Muscle of back (tissue), 11 donors: Measurements from ENCODE around the gene ZDHHC18. TPM values are rescaled to one million over a fixed set of nuclear protein-coding genes. Genes with fewer than 3 reads are reported as not detected.
"Not testable (repeated sequence)": the region's sequence is repeated elsewhere in the genome, so short reads cannot be mapped to it uniquely, and the experiment has no call there.

Experiments
- DNase-seq, 3 donors: peaks; one replicate each; pipeline versions ENCODE4 v3.0.0 to v3.0.0-alpha.2; 2013
- polyA plus RNA-seq, 10 donors: library from polyadenylated mRNA; unstranded; fragments of 120-200 nt; gene quantifications; one replicate each; pipeline ENCODE4 v1.2.1, GENCODE V29; 2013; ENCODE audit not compliant: insufficient read length in 10 of 10

Gene ZDHHC18
- polyA plus RNA-seq, 10 donors, result 14.5 to 19.7 (median 16.7) TPM

DNA sequence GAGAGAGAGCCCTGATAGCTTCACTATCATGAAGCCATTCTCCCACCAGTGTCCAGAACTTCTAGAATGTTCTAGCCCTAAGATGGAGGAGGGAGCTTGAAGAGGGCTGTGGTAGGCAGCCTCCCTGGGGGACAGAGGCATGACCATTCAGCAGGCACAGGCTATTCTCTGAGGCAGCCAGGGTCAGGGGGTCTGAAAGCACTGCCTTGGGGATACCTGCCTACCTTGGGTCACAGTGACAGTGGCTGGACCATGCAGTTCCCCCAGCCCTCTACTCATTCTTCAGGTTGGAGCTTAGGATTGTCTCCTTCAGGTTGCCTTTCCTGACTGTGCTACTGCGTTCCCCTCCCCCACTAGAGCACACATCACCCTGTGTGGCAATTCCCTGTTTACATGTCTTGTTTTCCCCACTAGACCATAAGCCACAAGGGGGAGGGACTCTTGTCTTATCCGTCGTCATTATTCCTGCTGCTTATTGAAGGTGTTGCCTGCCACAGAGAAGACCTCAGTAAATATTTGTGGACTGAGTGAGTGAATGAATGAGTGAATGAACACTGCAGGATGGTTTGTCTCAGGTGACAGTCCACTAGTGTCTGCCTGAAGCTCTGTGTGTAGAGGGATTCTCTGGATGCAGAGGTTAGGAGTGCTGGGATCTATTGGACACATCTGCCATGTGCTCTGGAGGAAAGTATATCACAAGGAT is 5.2 kb downstream of the ZDHHC18 start:
- no peak for DNase-seq

- DNase-seq, result no peak
Observed at GRCh38 chr1:26832249-26832960, 5.9 kb downstream of the ZDHHC18 start.

DNA sequence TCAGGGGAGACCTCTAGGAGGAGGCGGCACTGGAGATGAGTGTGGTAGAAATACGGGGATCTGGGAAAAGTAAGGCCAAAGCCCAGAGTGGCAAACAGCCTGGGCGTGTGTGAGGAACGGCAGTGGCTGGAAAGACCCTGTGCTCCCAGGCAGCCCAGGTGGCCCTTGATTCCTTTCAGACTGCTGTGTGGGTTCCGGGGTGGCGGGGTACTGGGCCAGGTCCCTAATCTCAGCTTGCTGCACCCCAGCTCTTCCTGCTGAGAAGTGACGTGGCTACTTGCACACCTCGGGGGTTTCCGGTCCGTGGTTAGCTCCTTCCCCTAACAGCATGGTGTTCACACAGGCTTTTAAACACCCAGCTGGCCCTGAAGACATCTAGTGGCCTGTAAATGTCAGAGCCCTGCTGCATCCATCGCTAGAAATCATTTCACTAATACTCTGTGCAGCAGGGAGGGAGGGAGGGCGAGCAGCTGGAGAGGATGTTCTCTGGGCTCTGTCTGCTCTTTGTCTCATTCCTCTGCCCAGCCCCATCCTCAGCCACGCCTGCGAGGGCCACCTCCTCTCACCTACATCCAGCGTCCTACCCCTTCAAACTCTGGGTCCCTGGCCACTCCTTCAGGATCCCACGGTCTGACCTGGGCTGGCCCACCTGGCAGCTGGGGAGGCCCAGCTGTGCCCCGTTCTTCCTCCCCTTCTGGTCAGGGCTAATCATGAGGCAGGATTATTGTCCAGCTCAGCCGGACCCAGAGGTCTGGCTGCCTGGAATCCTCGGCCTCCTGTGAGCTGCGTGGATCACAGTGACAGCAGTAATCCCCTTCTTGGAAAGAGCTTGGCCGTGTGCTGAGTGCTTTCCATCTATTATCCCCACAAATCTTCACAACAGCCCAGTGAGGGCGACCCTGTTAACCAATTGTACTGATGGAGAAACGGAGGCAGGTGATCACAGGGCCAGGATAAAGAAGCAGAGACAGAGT is 7.2 kb downstream of the ZDHHC18 start:
- DNase-seq, result no peak

DNA sequence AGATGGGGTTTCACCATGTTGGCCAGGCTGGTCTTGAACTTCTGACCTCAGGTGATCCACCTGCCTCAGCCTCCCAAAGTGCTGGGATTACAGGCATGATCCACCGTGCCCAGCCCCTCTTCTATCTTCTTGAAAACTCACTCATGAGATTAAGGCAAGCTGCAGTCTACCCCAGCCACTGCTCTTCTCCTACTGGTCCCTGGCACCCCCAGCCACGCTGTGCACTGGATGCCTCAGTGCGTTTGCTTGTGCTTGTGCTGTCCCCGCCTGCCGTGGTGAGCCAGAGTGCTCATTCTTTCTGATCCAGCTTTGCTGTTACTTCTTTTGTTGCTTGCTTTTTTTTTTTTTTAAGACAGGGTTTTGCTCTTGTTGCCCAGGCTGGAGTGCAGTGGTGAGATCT is 11.2 kb downstream of the ZDHHC18 start:
- DNase-seq, result not testable (repeated sequence)

- no peak for DNase-seq
Observed at GRCh38 chr1:26838474-26839338, 12.2 kb downstream of the ZDHHC18 start.

DNA sequence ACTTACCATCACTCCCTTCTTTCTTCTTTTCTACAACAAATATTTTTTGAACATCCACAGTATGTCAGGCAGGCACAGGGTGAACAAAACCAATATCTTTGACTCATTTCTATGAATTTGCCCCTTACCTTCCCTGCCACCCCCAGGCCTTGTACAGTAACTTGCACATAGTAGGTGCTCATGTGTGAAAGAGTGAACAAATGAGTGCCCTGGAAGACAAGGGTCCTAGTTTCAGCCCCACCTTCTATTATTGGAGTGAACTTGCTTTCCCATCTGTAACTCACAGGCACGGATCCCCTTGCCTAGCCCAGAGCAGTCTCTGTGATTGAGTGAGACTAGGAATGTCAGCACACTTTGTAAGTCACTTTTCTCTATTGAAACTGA is 12.8 kb downstream of the ZDHHC18 start:
- DNase-seq, result no peak

- DNase-seq, result no peak
Observed at GRCh38 chr1:26839779-26840178, 13.3 kb downstream of the ZDHHC18 start.

DNA sequence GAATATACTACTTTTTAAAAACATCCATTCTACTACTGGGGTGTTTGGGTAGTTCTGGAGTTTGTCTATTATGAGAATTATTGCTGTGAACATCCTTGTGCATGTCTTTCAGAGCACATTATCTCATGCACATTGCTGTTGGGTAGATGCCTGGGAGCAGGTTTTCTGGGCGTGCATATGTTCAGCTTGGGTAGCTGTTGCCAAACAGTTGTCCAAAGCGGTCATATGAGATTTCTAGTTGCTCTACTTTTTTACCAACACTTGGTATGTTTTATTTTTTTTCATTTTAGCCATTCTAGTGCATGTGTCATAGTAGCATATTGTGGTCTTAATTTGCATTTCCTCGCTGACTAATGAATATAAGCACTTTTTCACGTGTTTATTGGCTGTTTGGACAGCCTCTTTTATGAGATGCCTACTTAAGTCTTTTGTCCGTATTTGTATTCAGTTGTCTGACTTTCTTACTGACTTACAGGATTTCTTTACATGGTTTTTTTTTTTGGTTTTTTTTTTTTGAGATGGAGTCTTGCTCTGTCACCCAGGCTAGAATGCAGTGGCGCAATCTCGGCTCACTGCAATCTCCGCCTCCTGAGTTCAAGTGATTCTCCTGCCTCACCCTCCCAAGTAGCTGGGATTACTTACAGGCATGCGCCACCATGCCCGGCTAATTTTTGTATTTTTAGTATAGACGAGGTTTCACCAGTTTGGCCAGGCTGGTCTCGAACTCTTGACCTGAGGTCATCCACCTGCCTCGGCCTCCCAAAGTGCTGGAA is 18.1 kb downstream of the ZDHHC18 start:
- DNase-seq, result no peak

DNA sequence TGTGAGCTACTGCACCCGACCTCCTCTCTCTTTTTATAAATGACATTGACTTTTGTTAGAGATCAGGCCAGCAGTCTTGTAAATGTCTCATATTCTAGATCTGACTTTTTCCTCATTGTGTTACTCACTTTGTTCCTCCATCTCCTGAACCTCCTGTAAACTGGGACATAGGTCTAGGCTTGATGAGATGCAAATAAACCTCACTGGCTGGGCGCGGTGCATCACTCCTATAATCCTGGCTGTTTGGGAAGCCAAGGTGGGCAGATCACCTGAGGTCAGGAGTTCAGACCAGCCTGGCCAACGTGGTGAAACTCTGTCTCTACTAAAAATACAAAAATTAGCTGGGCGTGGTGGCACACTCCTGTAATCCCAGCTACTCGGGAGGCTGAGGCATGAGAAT is 21.3 kb downstream of the ZDHHC18 start:
- not testable (repeated sequence) for DNase-seq

GRCh38 chr1:26848499-26848898 is 22.0 kb downstream of the ZDHHC18 start:
- DNase-seq, result no peak

DNA sequence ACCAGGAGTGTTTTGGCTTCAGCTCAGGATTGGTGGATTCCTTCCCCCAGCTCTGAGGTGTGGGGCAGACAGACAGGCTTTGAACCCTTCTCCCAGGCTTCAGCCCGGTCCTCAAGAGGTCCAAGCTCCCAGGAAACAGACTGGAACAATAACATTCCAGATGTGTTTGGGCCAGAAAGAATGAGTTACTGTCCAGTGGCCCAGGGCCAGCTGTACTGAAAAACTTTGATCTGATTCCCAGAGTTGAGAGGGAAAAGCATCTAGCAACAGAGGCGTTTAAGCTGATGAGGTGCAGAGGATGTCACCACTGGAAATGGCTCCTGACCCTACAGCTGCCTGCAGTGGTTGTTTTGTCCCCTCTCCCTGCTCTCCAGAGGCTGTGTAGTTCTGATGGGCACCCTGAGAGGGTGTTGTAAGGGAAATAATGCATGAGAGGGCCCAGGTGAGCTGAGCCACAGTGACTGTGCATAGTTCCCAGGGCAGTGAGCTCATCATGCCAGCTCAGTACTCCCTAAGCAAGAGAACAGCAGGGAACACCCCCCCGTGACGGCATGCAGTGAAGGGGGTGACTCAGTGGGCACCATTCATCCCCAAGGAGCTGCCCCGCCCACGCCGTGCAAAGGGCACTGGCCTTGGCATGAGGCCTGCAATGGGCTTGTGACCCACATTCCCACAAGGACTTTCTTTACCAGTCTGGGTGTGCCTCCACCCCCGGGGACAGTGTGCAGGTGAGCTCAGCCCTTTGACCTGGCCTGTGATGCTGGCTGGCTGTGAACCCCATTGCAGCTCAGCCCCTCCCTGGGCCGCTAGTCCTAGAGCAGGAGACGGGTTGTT is 22.7 kb downstream of the ZDHHC18 start:
- DNase-seq, result peak in 1 of 3 donors; percentile 56

DNA sequence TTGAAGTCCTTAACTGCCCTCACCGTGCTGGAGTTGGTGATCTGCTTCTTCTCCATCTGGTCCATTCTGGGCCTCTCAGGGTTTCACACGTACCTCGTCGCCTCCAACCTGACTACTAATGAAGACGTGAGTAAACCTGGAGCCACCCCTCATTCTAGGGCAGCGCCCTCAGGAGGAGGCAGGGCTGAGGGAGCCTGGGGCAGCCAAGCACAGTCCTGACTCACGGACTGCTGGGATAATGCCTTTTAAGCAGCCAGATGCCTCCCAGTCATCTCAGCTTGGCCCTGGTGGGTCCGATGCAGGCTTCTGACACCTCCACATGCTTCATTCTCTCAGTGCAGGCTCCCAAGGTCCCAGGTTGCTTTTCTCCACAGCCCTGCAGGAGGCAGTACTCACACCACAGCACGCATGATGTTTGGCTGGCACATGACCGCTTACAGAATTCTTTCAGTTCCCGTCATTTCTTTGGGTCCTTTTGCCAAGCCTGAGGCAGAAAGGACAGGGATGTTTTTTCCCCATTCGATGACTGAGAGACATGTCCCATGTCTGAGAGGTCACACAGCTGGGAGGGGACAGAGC is 24.7 kb downstream of the ZDHHC18 start:
- no peak for DNase-seq

DNA sequence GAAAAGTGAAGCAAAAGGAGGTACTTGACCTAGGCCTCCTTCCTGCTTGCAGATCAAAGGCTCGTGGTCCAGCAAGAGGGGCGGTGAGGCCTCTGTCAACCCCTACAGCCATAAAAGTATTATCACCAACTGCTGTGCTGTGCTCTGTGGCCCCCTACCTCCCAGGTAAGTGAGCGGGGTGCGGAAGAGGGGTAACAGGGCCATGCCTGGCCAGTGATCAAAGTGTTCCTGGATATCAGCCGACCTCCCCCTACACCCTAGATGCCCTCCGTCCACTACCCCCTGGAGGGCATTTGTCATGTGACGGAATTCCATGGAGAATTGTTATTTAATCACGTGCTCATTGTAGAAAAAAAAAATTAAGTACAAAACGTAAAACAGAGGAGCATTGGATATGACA is 26.2 kb downstream of the ZDHHC18 start:
- DNase-seq, result no peak

- DNase-seq, result peak; percentile 48 to 59 (median 56)
Observed at GRCh38 chr1:26853156-26853555, 26.7 kb downstream of the ZDHHC18 start.

GRCh38 chr1:26853600-26853999 is 27.1 kb downstream of the ZDHHC18 start:
- no peak for DNase-seq

GRCh38 chr1:26854906-26855305 is 28.4 kb downstream of the ZDHHC18 start:
- no peak for DNase-seq

DNA sequence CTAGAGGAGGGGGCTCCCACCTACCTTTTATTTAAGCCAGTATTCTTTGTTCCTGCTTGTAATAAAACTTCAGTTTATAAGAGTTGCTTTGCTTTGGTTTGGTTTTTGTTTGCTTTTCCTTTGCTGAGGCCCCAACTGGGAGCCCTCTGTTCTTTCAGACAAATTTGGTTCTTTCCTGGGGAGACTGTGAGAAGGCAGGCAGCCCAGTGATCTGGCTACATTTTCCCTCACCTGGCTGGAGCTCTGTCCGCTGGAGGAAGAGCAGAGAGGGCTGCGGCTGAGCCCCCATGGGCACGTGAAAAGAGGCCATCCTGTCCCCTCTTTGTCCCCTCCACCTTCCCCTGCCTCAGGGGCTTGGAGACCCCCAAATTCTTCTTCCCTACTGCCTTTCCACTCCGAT is 29.1 kb downstream of the ZDHHC18 start:
- no peak for DNase-seq

DNA sequence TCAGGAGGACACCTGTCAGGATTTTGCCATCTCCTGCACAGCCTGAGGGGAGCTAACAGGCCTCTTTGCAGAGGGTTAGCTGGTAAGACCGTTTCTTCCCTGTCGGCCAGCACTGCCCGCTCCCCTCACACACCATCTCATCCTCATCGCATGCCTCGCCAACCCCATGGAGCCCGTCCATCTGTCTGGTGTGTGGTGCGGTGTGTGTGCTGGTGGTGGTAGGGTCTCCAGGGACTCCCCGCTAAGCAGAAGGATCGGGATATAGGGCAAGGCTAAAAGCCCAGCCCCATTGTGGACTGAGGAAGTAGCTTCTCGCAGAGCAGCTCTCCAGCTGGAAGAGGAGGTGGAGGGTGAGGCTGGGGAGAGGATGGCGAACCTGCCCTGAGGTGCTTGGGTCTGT is 29.7 kb downstream of the ZDHHC18 start:
- no peak for DNase-seq
